HG02678 (cell line): ENCODE data around the gene PRKCH.

ENCODE experiments used
- ATAC-seq: cut with Tn5 transposase; IDR thresholded peaks from one replicate; pipeline ENCODE4 v1.9.1; 2021; ENCODE audit warnings: mild to moderate bottlenecking, moderate library complexity; ENCODE audit not compliant: unreplicated experiment

Gene PRKCH

DNA sequence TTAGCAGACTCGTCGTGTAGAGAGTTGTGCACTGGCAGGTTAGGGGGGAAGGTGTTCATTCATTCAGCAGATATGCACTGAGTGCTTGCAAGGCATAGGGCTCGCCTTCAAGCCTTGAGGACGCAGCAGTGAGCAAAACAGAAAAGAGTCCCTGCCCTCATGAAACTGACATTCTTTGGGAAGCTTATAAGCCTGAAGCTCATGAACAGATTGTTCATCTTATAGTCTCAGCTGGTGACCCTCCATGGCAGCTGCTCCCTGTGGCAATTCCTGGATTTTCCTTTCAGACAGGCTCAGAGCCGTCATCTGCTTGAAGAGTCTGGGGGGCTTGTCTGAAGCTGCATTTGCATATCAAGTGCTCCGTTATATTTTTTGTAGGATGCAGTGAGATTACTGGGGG lies 148.4 kb downstream of the PRKCH start:
- ATAC-seq: no peak

DNA sequence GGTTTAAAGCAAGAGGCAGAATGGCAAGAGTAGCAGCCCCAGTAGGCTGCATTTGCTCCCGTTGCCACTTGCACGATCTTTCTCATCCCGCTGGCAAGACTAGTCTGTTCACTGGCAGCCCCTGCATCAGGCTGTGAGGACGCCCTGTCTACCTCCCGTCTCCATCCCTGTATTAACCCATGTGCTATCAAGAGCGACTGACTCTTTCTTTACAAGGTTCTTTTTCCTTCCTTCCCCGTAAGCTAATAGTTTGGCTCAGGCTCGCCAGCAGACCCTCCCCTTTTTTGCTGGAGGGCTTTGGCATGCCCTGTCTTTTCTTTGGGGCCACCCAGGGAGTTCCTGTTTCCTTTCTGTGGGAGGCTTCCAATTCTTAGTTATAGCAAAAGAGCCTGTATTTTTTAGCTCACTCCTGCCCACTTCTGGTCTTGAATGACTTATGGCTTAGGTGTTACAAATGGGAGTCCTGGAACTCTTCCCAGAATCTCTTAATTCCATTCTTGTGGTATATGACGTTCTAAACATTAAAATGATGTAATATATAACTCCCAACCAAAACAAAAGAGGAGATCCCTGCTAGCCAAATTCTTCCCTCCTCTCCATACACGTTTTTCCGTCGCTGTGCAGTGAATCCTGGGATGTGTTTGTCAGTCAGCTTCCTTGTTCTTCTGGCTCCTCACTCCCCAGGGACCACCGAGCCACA lies 149.0 kb downstream of the PRKCH start:
- no peak for ATAC-seq

DNA sequence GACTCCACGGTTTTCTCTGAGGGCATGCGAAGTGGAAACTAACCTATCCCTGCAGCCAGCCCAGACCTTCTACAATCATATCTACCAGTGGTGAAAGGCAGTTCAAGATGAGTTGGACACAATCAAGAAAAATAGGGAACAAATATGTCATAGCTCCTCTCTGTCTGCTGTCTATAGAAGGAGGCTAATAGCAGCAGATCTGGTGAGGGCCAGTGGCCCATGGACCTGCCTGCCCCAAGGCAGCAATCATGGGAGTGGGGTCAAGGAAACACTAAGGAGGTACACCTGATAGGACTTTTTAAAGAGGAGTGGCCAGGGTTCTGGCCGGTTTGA lies 149.5 kb downstream of the PRKCH start:
- no peak for ATAC-seq

DNA sequence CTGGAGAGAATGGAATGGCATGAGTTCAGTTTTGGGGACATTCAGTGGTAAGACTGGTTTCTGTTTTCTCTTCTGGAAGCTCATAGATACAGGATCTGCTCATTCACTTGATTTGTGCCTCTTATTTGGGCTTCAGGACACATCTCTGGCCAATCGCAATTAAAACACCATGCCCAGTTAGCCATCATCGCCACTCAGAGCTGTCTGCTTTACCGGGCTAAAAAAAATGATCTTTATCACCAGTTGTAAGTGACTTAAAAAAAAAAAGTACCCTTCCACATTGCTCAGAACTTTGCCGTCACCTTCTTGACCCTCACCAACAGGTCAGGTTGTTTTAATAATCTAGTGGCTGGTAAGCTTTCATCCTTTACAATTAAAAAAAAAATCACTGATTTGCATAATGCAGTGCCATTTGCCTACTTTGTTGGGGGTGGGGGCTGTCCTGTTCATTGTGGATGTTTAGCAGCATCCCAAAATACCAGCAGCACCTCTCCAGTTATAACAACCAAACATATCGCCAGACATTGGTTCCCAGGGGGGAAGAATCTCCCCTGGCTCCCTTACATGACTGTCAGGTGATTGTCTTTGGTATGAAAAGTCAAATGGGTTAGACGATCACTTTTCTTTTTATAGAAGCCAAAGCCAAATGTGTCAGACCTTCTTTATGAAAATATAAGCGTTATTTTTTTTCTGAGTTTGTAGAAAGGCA lies 150.1 kb downstream of the PRKCH start:
- no peak for ATAC-seq

DNA sequence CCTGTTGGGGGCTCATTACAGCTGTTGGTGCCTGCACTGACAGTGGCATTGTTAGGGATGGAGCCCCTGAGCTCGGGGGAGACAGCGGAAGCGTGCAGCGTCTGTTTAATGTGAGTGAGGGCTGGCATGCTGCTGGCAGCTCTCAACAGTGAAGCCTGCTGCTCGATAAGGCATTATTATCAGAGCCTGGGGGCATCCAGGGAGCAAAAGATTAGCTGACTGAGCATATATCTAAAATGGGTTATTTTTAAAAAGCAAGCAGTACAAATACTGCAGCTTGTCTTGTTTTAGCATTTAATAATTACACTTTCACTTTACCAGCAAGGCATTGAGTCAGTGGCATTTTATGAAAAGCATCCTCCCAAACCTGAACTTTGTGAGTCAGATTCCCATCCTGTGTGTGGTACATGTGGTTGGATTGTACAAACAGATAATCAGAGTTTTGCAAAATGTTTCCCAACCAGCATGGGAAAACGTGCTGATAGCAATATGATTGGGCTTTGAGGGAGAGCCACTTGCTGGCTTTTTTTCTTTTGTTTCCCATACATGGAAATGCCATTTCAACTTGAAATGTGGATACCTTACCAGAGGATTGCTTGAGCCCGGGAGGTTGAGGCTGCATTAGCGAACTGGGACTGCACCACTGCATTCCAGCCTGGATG lies 150.8 kb downstream of the PRKCH start:
- no peak for ATAC-seq

DNA sequence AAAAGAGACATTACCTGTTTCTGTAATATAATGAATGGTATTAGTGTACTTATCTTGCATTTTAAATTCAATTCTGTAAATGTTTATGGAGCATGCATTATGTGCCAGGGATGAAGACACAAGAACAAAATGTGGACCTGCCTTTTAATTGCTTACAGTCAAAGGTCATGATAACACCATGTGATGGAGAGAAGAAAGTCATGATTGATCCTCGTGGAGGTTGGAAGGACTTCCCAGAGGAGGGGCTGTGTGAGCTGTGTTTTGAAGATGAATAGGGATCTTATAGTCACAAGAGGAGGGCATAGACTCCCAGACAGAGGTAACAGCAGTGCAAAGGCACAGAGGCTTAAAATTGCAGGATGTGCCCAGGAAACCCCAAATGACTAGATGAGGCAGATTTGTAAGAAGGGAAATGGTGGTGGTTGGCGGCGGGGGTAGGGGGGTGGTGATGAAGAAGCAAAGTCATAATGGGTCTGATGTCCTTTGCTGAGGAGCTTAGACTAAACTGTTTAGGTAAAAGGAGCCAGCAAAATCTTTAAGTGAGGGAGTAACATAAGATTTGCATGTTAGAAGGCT lies 151.5 kb downstream of the PRKCH start:
- ATAC-seq: no peak

DNA sequence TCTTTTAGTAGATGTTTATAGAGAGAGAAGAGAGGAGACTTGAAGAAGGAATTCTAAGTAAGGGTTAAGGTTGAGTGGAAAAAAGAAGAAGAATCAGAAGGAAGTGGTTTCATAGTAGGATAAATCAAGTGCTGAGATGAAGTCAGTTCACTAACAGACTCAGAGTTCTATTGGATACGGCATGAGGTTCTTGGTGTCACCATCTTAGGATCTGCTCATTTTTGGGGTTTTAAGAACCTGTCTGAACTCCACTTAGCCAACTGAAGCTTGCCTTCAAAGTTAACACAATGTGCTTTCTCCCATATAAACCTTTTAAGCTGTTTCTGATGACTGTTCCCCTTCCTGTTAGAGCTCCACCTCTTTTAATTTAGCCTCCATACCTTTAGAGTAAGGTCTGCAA lies 152.6 kb downstream of the PRKCH start:
- ATAC-seq: no peak

DNA sequence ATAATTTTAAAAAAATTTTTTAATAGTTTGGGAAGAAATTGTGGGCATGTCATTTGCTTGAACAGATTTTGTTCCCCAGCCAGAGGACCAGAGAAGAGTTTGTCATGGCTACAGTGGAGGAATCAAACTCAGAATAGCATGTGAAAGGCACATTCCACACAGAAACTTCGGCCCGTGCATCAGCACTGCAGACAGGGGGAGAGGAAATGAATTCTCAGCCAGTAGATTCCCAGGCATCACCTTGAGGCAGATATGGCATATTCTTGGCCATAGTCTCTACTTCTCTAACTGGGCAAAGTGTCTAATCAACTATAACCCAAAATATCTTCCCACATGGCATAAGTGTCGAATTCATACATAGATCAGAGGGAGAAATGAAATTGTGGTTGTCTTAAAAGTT lies 153.3 kb downstream of the PRKCH start:
- ATAC-seq: no peak

DNA sequence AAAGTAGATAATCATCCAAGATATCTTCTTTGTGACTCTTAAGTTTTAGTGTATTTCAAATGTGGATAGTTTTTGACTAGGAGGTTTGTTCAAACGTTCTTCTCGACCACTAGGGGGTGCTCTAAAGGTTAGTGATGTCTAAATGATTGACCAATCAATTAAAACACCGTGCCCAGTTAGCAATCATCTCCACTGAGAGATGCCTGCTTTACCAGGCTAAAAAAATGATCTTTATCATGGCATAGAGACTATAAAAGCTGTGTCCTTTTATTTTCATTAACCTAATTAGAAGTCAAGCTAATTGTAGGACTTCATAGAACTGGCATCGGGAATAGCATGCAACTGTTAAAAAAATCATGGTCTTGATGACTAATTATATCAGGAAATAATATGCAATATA lies 153.9 kb downstream of the PRKCH start:
- ATAC-seq: no peak

DNA sequence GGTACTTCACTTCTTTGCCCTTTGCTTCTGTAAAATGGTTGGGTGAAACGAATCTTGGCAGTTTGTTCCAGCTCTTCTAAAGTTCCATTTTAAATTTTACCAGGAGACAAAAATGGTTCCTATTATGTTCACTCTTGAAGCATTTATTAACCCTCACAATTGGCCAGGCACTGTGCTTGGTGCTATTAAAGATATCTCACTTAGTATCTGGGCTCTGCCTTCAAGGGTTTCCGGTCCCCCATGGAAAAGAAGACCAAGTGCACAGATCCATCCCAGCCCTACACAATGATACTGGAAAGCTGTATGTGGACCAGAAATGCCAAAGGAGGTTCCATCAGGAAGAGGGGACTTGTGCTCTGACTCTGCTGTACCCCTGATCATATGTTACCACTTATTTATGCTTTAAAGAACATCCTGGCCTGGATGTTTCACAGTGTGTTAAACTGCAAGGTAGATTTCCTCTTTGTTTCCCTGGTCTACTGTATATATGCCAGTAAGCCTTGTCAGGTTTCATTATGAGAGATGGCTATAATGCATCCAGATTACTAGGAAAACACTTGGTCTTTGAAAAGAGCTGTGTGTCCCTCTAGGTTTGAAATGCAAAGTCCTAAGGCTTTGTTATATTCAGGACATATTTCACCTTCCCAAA lies 154.8 kb downstream of the PRKCH start:
- ATAC-seq: no peak

DNA sequence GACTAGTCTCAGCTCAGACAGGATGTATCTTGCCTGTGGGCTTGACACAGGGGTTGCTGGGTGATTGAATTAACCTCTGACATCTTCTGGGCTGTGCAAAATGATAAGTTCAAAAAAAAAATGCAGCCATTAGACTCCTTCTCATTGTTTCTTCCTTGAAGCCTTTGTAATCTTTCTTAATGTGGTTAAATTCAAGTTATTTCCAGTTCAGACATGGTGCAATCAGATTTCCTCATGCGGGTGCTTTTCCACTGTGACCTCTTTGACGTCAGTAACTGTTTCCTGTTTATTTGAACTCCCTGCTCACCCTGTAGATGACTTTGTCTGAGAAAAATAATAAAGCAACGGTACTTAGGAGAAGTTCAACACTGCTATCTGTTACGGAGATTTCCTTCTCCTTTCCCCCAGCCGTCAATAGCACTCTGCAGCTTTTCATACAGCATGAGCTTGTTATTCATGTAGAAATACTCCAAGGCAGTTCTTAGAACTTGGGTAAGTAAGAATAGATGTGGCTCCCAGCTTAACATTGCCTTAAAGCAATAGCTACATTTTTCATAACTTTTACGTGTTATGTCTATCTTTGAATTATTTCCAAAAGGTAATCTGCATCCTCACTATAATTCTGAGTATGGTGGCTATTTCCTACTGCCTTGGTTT lies 155.5 kb downstream of the PRKCH start:
- no peak for ATAC-seq

DNA sequence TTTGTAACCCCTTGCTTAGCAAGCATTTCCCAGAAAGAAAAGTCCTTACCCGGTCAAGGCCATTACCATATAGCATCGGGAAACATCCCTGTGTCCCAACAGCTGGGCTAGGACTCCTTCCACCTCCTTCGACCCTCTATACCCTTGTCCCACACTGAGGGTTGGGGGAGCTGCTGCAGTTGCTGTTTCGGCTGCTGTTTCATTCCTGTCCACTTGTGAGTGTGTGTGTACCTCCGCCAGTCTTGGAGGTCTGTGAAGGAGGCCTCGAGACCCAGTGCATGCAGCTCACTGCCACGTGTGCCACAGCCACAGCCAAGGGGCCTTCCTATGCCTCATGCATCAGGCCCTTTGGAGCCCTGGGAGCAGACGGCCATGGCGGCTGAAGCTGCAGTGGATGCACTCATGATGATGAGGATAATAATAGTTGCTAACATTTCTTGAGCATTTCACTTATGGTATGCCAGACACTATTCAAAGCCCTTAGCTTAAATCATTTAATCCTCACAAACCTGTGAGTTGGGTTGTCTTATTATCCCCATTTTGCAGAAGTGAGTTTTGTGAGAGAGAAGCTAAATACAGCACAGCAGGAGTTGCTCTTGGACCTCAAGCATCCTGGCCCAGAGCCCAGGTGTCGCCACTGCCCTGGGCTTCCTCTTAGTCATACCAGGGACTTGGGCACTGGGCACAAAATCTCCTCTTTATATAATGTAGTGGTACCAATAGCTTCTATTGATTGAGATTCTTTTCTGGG lies 156.5 kb downstream of the PRKCH start:
- no peak for ATAC-seq

DNA sequence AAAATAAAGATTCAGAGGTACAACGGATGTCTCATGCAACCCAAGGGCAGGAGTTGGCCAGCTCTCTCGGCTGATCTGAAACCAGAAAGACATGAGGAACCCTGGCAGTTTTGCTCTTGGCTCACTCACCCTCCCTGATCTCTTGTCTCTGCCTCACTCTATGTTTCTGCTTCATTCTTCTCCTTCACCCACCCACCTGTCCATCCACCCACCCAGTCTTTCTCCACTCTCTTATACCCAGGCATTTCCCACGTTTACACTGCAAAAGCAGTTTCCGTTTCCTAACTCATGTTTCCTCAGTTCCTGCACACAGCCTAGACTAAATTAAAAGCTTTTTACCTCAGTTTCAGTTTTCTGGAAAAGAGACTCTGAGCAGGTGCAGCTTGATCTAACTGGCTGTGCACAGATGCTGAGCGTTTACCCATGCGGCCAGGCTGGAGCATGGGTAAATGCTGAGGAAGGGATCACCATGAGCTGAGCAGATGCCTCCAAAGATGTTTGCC lies 157.6 kb downstream of the PRKCH start:
- ATAC-seq: peak; percentile 41

DNA sequence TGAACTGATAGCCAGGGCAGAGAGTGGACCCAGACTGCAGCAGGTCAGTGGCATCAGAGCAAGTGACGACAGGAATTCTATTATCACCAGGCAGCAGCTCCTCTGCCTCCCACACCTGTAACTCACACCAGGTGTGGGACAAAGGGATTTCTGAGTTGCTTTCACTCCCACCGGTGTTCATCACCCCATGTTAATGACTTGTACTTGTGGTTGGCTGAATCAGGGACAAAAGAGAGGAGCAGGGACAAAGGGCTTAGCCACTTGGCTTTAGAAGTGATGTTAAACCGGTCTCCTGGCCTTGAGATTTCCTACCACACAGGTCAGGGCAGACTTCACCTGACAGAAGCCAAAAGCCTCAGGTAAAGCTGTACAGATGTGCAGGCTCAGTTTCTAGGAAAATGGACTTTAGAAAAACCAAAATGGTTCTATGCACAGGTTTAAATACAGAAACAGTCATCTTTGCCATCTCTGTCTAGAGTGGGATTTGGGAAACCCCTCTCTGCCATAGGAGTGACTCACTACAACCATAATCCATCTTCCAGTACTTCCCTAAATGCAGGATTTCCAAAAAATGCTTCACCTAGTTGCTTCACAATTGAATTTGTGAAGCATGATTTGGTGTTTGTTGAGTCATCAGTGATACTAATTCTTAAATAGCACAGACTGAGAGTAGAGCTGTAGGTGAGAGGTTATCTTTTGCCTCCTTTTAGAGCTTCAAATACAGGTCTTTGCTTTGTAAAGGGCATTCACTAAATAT lies 158.5 kb downstream of the PRKCH start:
- ATAC-seq: no peak

DNA sequence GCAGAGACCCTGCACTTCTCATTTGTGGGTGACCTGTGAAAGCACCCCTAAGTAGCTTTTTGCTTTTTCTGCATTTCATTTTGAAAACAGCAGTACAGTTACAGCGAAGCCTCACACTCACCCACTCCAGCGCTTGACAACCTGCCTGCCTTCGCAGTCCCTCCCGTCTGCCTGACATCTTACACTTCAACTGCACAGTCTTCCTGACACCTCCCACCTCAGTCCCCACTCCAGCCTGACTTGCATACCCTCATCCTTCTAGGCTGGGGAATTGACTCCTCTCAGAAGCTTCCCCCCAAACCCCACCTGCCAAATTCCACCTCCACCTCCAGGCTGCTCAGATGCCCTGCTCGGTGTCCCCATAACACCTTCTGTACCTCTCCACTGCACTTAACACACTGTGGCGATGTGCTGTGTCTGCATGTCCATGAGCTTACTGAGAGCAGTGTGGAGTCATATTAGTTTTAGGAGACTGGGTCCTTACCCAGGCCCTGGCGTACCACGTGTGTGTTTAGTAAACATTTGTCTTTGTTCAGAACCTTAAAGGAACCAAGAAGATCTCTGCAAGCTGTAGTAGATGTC lies 159.4 kb downstream of the PRKCH start:
- no peak for ATAC-seq

DNA sequence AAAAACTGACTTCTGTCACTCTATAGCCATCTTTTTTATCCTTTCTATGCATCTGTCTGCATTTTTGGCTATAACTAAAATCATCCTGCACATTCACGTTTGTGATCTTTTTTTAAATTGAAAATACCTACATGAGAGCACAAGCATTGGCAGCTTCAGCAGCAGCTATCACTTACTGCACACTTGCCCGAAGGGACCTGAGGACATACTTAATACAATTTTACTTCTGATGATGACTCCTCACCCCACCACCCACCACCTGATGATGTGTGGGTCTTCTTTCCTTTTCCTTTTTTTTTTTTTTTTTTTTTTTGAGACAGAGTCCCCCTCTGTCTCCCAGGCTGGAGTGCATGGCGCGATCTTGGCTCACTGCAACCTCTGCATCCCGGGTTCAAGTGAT lies 160.3 kb downstream of the PRKCH start:
- ATAC-seq: no peak

DNA sequence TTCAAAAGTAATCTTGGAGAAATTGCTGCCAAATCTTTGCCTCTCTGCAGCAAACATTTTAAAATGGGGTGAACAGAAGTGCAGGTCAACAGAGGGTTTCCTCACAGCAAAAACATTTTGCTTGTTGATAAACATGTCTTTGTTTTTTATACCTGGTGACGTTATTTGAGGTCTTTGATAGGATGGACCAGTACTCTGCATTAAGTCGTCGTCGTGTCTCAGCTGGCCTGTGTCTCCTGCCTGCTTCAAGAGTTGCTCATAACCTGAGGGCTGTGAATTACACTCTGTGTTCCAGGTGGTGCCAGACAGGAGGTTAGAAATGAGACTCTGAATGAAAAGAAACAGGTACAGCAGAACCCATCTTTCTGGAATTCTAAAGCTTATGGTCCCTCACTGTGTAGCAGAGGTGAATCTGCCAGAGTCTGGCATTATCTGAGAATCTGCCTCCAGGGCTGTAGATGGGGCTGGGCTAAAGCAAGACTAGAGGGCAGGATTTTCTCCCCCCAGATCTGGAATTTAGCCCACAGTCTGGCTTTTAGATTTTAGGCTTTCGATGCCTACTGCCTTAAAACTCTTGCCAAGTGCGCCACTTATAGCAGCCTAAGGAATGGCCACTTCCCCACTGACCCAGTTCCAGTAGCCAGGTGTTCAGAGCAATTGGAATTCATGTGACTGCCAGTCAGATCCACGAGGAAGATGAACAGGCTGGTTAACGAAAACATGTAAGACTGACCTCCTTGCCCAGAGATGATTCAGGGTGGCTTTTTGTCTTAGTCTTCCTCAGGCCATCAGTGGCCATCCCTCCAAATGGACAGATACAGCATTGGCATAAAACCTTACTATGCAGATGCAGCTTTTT lies 161.2 kb downstream of the PRKCH start:
- ATAC-seq: no peak

DNA sequence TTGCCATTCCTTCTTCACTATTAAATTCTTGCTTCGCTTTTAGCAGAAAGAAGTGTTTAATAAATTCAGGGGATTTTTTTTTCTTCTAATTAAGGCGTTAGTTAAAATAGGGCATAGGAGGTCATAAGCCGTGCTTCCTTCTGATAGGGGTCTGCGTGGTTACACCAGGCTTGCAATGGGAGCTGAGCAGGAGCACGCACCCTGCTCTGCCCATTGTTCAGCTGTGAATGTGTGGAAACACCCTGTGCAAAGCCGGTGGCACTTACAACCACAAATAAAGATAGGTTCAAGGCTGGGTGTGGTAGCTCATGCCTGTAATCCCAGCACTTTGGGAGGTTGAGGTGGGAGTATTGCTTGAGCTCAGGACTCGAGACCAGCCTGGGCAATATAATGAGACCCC lies 162.1 kb downstream of the PRKCH start:
- ATAC-seq: no peak
